NCI-H1105 (cell line): Measurements from ENCODE around the gene ABCC5.

Source experiments
- DNase-seq: peaks from one replicate; lab custom pipeline; 2025; lab: John Stamatoyannopoulos, UW

ABCC5 gene

GRCh38 chr3:183922421-183922820, 95.3 kb downstream of the ABCC5 start:
- DNase-seq, result no peak

GRCh38 chr3:183921096-183921495, 96.6 kb downstream of the ABCC5 start:
- no peak for DNase-seq

GRCh38 chr3:183920416-183920815, 97.3 kb downstream of the ABCC5 start:
- no peak for DNase-seq

- no peak for DNase-seq
Measured at GRCh38 chr3:183918178-183918577, 99.5 kb downstream of the ABCC5 start.

- DNase-seq, result no peak
Measured at GRCh38 chr3:183917776-183918175, 99.9 kb downstream of the ABCC5 start.

GRCh38 chr3:183914856-183915255, 102.8 kb downstream of the ABCC5 start:
- DNase-seq, result no peak

- DNase-seq, result no peak
Measured at GRCh38 chr3:183913580-183913920, 104.1 kb downstream of the ABCC5 start.

- no peak for DNase-seq
Measured at GRCh38 chr3:183912895-183913579, 104.6 kb downstream of the ABCC5 start.

- no peak for DNase-seq
Measured at GRCh38 chr3:183911763-183912506, 105.7 kb downstream of the ABCC5 start.

- no peak for DNase-seq
Measured at GRCh38 chr3:183911087-183911486, 106.6 kb downstream of the ABCC5 start.

GRCh38 chr3:183909030-183909600, 108.6 kb downstream of the ABCC5 start:
- no peak for DNase-seq

- no peak for DNase-seq
Measured at GRCh38 chr3:183907911-183908331, 109.8 kb downstream of the ABCC5 start.

- DNase-seq, result no peak
Measured at GRCh38 chr3:183907176-183907575, 110.5 kb downstream of the ABCC5 start.

- no peak for DNase-seq
Measured at GRCh38 chr3:183906234-183906921, 111.3 kb downstream of the ABCC5 start.

GRCh38 chr3:183904833-183905780, 112.6 kb downstream of the ABCC5 start:
- DNase-seq, result no peak

GRCh38 chr3:183898028-183898431, 119.7 kb downstream of the ABCC5 start:
- no peak for DNase-seq

GRCh38 chr3:183897606-183898005, 120.1 kb downstream of the ABCC5 start:
- no peak for DNase-seq

- no peak for DNase-seq
Measured at GRCh38 chr3:183896610-183897009, 121.1 kb downstream of the ABCC5 start.

GRCh38 chr3:183896184-183896583, 121.5 kb downstream of the ABCC5 start:
- DNase-seq, result no peak

GRCh38 chr3:183895774-183896173, 121.9 kb downstream of the ABCC5 start:
- no peak for DNase-seq

GRCh38 chr3:183895296-183895695, 122.4 kb downstream of the ABCC5 start:
- DNase-seq, result peak; percentile 53
